G401.6 (cell line): ENCODE data around the gene PTCD2.
"Not testable (repeated sequence)": the region's sequence is repeated elsewhere in the genome, so short reads cannot be mapped to it uniquely, and the experiment has no call there.

Source experiments
- FAIRE-seq: peaks from 2 replicates; lab custom pipeline; 2012; peaks lifted over from hg19 to GRCh38; lab: Jason Lieb, UNC

PTCD2 gene

GRCh38 chr5:72298136-72298535 is 22.0 kb upstream of the PTCD2 start:
- FAIRE-seq = not testable (repeated sequence)

GRCh38 chr5:72298711-72299110 is 21.5 kb upstream of the PTCD2 start:
- no peak for FAIRE-seq

- no peak for FAIRE-seq
These were observed 19.4 kb upstream of the PTCD2 start for GRCh38 chr5:72300590-72301339.

- FAIRE-seq = no peak
These were observed 18.6 kb upstream of the PTCD2 start for GRCh38 chr5:72301557-72301956.

- no peak for FAIRE-seq
These were observed 18.0 kb upstream of the PTCD2 start for GRCh38 chr5:72302171-72302570.

GRCh38 chr5:72305194-72306142 is 14.7 kb upstream of the PTCD2 start:
- FAIRE-seq = no peak

GRCh38 chr5:72307573-72307967 is 12.6 kb upstream of the PTCD2 start:
- no peak for FAIRE-seq

- FAIRE-seq = peak; percentile 76
These were observed 12.0 kb upstream of the PTCD2 start for GRCh38 chr5:72307968-72308852.

- FAIRE-seq = no peak
These were observed 11.4 kb upstream of the PTCD2 start for GRCh38 chr5:72308853-72309191.

- no peak for FAIRE-seq
These were observed 7.0 kb upstream of the PTCD2 start for GRCh38 chr5:72313141-72313540.

- FAIRE-seq = no peak
These were observed 5.5 kb upstream of the PTCD2 start for GRCh38 chr5:72314571-72315172.

GRCh38 chr5:72319435-72319975 is 668 bp upstream of the PTCD2 start:
- not testable (repeated sequence) for FAIRE-seq

- FAIRE-seq = no peak
These were observed 4.1 kb downstream of the PTCD2 start for GRCh38 chr5:72324189-72324825.

- FAIRE-seq = no peak
These were observed 5.6 kb downstream of the PTCD2 start for GRCh38 chr5:72325566-72326305.

- FAIRE-seq = no peak
These were observed 6.1 kb downstream of the PTCD2 start for GRCh38 chr5:72326306-72326649.

GRCh38 chr5:72328172-72328571 is 8.0 kb downstream of the PTCD2 start:
- FAIRE-seq = no peak

GRCh38 chr5:72330712-72331111 is 10.5 kb downstream of the PTCD2 start:
- FAIRE-seq = no peak

- no peak for FAIRE-seq
These were observed 17.0 kb downstream of the PTCD2 start for GRCh38 chr5:72337159-72337558.

- FAIRE-seq = no peak
These were observed 18.6 kb downstream of the PTCD2 start for GRCh38 chr5:72338689-72339209.

GRCh38 chr5:72346398-72346797 is 26.2 kb downstream of the PTCD2 start:
- no peak for FAIRE-seq
